Peyer's patch (tissue), 4 donors: ENCODE results near the gene MAP2K7.

Source experiments
- POLR2A ChIP-seq, 2 donors: fragments of 450-650 bp; IDR thresholded peaks; one replicate each; pipeline ENCODE4 v1.5.1; 2017; ENCODE audit warnings: antibody characterized with exemption in 2 of 2, mild to moderate bottlenecking in 2 of 2, moderate library complexity in 2 of 2
- TF ChIP-seq, protein P1 (sequence below), 6 experiments: fragments of 450-650 bp in 4 of 6; fragments of 200-600 bp in 2 of 6; sonication (generic) in 1 of 6; IDR thresholded peaks; one replicate each; pipeline ENCODE4 v1.5.1; 2017 to 2019; ENCODE audit warnings: antibody characterized with exemption in 6 of 6, mild to moderate bottlenecking in 3 of 6, moderate library complexity in 1 of 6

DNA sequence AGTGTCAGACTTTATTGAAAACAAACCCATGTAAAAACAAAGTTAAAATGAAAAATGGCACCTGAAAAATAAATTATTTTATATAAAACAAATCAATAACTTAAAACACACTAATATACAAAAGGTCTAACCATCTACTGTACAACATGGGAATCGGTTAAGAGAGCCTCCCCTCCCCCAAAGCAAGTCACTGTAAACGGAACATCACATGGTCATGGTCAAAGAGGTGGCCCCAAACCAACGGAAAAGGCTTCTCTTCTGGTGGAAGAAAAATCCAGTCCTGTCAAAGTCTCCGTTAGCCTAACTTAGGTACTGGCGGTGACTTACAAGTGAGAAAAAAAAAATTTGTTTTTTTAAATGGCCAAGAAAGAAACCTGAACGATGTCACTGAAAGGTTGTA is 55.5 kb downstream of the MAP2K7 start:
- TF ChIP-seq, protein P1, sequence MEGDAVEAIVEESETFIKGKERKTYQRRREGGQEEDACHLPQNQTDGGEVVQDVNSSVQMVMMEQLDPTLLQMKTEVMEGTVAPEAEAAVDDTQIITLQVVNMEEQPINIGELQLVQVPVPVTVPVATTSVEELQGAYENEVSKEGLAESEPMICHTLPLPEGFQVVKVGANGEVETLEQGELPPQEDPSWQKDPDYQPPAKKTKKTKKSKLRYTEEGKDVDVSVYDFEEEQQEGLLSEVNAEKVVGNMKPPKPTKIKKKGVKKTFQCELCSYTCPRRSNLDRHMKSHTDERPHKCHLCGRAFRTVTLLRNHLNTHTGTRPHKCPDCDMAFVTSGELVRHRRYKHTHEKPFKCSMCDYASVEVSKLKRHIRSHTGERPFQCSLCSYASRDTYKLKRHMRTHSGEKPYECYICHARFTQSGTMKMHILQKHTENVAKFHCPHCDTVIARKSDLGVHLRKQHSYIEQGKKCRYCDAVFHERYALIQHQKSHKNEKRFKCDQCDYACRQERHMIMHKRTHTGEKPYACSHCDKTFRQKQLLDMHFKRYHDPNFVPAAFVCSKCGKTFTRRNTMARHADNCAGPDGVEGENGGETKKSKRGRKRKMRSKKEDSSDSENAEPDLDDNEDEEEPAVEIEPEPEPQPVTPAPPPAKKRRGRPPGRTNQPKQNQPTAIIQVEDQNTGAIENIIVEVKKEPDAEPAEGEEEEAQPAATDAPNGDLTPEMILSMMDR (IDR thresholded peaks at IDR 0.05), result no peak
- no peak for TF ChIP-seq POLR2A (IDR thresholded peaks at IDR 0.05)
